ENCODE results near the gene EXOC3L2.

GRCh38 chr19:45162608-45163143, 82.5 kb downstream of the EXOC3L2 start:
- no peak for TF ChIP-seq POLR2A (IDR thresholded peaks at IDR 0.05; ENCODE audit: borderline replicate concordance, extremely low read depth, insufficient read depth, insufficient read length)
- TF ChIP-seq CTCF (IDR thresholded peaks at IDR 0.05 in 2 of 3, conservative IDR thresholded peaks at IDR 0.05 in 1 of 3; ENCODE audit: borderline replicate concordance in 1 of 3, insufficient read depth in 1 of 3, low read depth in 2 of 3, low read length in 2 of 3): no peak
- TF ChIP-seq ZBTB33 (IDR thresholded peaks at IDR 0.05; ENCODE audit: extremely low read depth, insufficient replicate concordance, low read length): no peak
- TF ChIP-seq TCF7L2 (IDR thresholded peaks at IDR 0.05; ENCODE audit: borderline replicate concordance, extremely low read depth, insufficient read depth, insufficient read length): no peak
- TF ChIP-seq SP1 (IDR thresholded peaks at IDR 0.05; ENCODE audit: low read depth): no peak
- TF ChIP-seq SIN3A (IDR thresholded peaks at IDR 0.05; ENCODE audit: low read depth): no peak
- no peak for TF ChIP-seq ZFX (IDR thresholded peaks at IDR 0.05)
- no peak for TF ChIP-seq EGR1 (IDR thresholded peaks at IDR 0.05; ENCODE audit: low read depth)
- TF ChIP-seq RAD21 (IDR thresholded peaks at IDR 0.05; ENCODE audit: low read depth): no peak
- no peak for TF ChIP-seq MAX (IDR thresholded peaks at IDR 0.05)
- TF ChIP-seq REST (IDR thresholded peaks at IDR 0.05; ENCODE audit: low read depth): no peak
- TF ChIP-seq JUND (IDR thresholded peaks at IDR 0.05): no peak
- TF ChIP-seq EZH2 (IDR thresholded peaks at IDR 0.05): no peak

Measured in HCT116 (cell line).